H9 (cell line): ENCODE data around the gene SALL3. TPM values are rescaled to one million over a fixed set of nuclear protein-coding genes. Genes with fewer than 3 reads are reported as not detected.
A peak's percentile ranks its signal among the peaks of the same experiment; 100 is the strongest.

Source experiments
- DNase-seq: peaks from one replicate; pipeline ENCODE4 v3.0.0-alpha.2; 2017
- H2AFZ ChIP-seq: one replicate; pipeline ENCODE4 v1.6.1; 2013; ENCODE audit warnings: mild to moderate bottlenecking, low read length, control low read depth, moderate library complexity
- H2AK5ac ChIP-seq: 2 replicates; pipeline ENCODE4 v1.6.1; 2013; ENCODE audit warnings: low read length, control low read depth, mixed read lengths; ENCODE audit not compliant: insufficient read length
- H2BK120ac ChIP-seq: one replicate; pipeline ENCODE4 v1.6.1; 2013; ENCODE audit warnings: low read depth, mild to moderate bottlenecking, low read length, control low read depth, inconsistent platforms; ENCODE audit not compliant: poor library complexity, severe bottlenecking
- H2BK12ac ChIP-seq: 2 replicates; pipeline ENCODE4 v1.6.1; 2013; ENCODE audit warnings: low read length, control low read depth, mixed read lengths, low read depth; ENCODE audit not compliant: insufficient read length
- H2BK15ac ChIP-seq: 2 replicates; pipeline ENCODE4 v1.6.1; 2013; ENCODE audit warnings: low read depth, low read length, control low read depth
- H2BK20ac ChIP-seq: one replicate; pipeline ENCODE4 v1.6.1; 2013; ENCODE audit warnings: low read depth, mild to moderate bottlenecking, low read length, control low read depth, inconsistent platforms; ENCODE audit not compliant: poor library complexity, severe bottlenecking
- H2BK5ac ChIP-seq: 2 replicates; pipeline ENCODE4 v1.6.1; 2013; ENCODE audit warnings: low read length, control low read depth, mixed read lengths; ENCODE audit not compliant: insufficient read length
- H3K14ac ChIP-seq: 2 replicates; pipeline ENCODE4 v1.6.1; 2013; ENCODE audit warnings: low read length, control low read depth; ENCODE audit not compliant: insufficient read depth
- H3K18ac ChIP-seq: 2 replicates; pipeline ENCODE4 v1.6.1; 2013; ENCODE audit warnings: low read depth, mild to moderate bottlenecking, mixed read lengths, low read length, control low read depth; ENCODE audit not compliant: insufficient read length
- H3K23ac ChIP-seq: 2 replicates; pipeline ENCODE4 v1.6.1; 2013; ENCODE audit warnings: low read length, control low read depth, mixed read lengths, low read depth; ENCODE audit not compliant: insufficient read length
- H3K23me2 ChIP-seq: 2 replicates; pipeline ENCODE4 v1.6.1; 2013; ENCODE audit warnings: low read depth, mild to moderate bottlenecking, mixed read lengths, low read length, control low read depth; ENCODE audit not compliant: insufficient read length, poor library complexity, severe bottlenecking
- H3K27ac ChIP-seq: 2 replicates; pipeline ENCODE4 v1.5.1; 2013; ENCODE audit warnings: low read length, control low read depth, mixed read lengths, low read depth; ENCODE audit not compliant: insufficient read length
- H3K27me3 ChIP-seq: 2 replicates; pipeline ENCODE4 v1.6.1; 2013; ENCODE audit warnings: low read length, control low read depth, inconsistent platforms; ENCODE audit not compliant: insufficient read depth
- H3K4ac ChIP-seq: 2 replicates; pipeline ENCODE4 v1.6.1; 2013; ENCODE audit warnings: low read depth, mild to moderate bottlenecking, control low read depth, inconsistent platforms, low read length, moderate library complexity
- H3K4me1 ChIP-seq: 2 replicates; pipeline ENCODE4 v1.6.1; 2013; ENCODE audit warnings: low read length, control low read depth, inconsistent platforms; ENCODE audit not compliant: insufficient read depth
- H3K4me2 ChIP-seq: 2 replicates; pipeline ENCODE4 v1.6.1; 2013; ENCODE audit warnings: low read length, control low read depth, mixed read lengths; ENCODE audit not compliant: insufficient read length, insufficient read depth
- H3K56ac ChIP-seq: 2 replicates; pipeline ENCODE4 v1.6.1; 2013; ENCODE audit warnings: low read depth, mild to moderate bottlenecking, mixed read lengths, low read length, control low read depth; ENCODE audit not compliant: insufficient read length
- H3K79me1 ChIP-seq: 2 replicates; pipeline ENCODE4 v1.6.1; 2013; ENCODE audit warnings: low read depth, mild to moderate bottlenecking, moderate library complexity, low read length, control low read depth, inconsistent platforms; ENCODE audit not compliant: insufficient read depth, poor library complexity, severe bottlenecking
- H3K79me2 ChIP-seq: 2 replicates; pipeline ENCODE4 v1.6.1; 2013; ENCODE audit warnings: low read length, control low read depth, inconsistent platforms; ENCODE audit not compliant: insufficient read depth
- H3K9ac ChIP-seq: 2 replicates; pipeline ENCODE4 v1.6.1; 2013; ENCODE audit warnings: low read length, control low read depth, mixed read lengths; ENCODE audit not compliant: insufficient read length; ENCODE audit errors: extremely low read depth
- H3K9me3 ChIP-seq: one replicate; pipeline ENCODE4 v1.6.1; 2013; ENCODE audit warnings: low read depth, low read length, inconsistent platforms; ENCODE audit not compliant: control insufficient read depth
- H3T11ph ChIP-seq: one replicate; pipeline ENCODE4 v1.6.1; 2013; ENCODE audit warnings: mild to moderate bottlenecking, low read length, control low read depth, inconsistent platforms
- H4K20me1 ChIP-seq: one replicate; pipeline ENCODE4 v1.6.1; 2013; ENCODE audit not compliant: control insufficient read depth, insufficient read length, insufficient read depth
- H4K5ac ChIP-seq: 2 replicates; pipeline ENCODE4 v1.6.1; 2013; ENCODE audit warnings: low read depth, mild to moderate bottlenecking, mixed read lengths, low read length, control low read depth; ENCODE audit not compliant: insufficient read length
- H4K8ac ChIP-seq: replicated peaks from 2 replicates; pipeline ENCODE4 v1.6.1; 2013; ENCODE audit warnings: low read length, control low read depth, mixed read lengths, low read depth; ENCODE audit not compliant: insufficient read length
- H4K91ac ChIP-seq: 2 replicates; pipeline ENCODE4 v1.6.1; 2013; ENCODE audit warnings: low read depth, mild to moderate bottlenecking, moderate library complexity, mixed read lengths, low read length, control low read depth; ENCODE audit not compliant: insufficient read length
- H3K27ac Mint-ChIP-seq, 3 experiments: 2 replicates in 2 of 3; 3 replicates in 1 of 3; pipeline ENCODE4 v1.8.0; 2020 to 2021; ENCODE audit warnings: mixed read lengths in 3 of 3, mild to moderate bottlenecking in 1 of 3, moderate library complexity in 1 of 3
- H3K27me3 Mint-ChIP-seq: 2 replicates; pipeline ENCODE4 v1.8.0; 2021; ENCODE audit warnings: low read depth, mild to moderate bottlenecking, moderate library complexity, mixed read lengths
- H3K36me3 Mint-ChIP-seq, 3 experiments: 2 replicates in 2 of 3; 3 replicates in 1 of 3; pipeline ENCODE4 v1.8.0; 2020 to 2021; ENCODE audit warnings: low read depth in 3 of 3, mixed read lengths in 3 of 3; ENCODE audit not compliant: insufficient read depth in 1 of 3
- H3K4me1 Mint-ChIP-seq, 2 experiments: 2 replicates each; pipeline ENCODE4 v1.8.0; 2020; ENCODE audit warnings: mixed read lengths in 2 of 2
- H3K4me3 Mint-ChIP-seq, 2 experiments: 2 replicates in 1 of 2; 3 replicates in 1 of 2; pipeline ENCODE4 v1.8.0; 2020 to 2021; ENCODE audit warnings: mild to moderate bottlenecking in 2 of 2, mixed read lengths in 2 of 2, moderate library complexity in 1 of 2
- H3K9me3 Mint-ChIP-seq, 2 experiments: 2 replicates in 1 of 2; 3 replicates in 1 of 2; pipeline ENCODE4 v1.8.0; 2020; ENCODE audit warnings: mild to moderate bottlenecking in 2 of 2, mixed read lengths in 2 of 2, moderate library complexity in 1 of 2
- CTCF ChIP-seq: fragments of 200-600 bp; sonication (generic); conservative IDR thresholded peaks from 3 replicates; pipeline ENCODE4 v1.8.0; 2021; ENCODE audit warnings: antibody characterized with exemption, mild to moderate bottlenecking
- WGBS: extraction: QIAGEN DNeasy Blood & Tissue Kit; methylation state at CpG from one replicate; pipeline ENCODE4 v1.1.7; 2013; ENCODE audit warnings: missing lambda C conversion rate, low lambda C conversion rate, mixed read lengths; ENCODE audit not compliant: insufficient read length; ENCODE audit errors: extremely low coverage; 5-methylcytosine and 5-hydroxymethylcytosine counted together
- total RNA-seq: library from RNA; stranded (reverse); gene quantifications from 2 replicates; pipeline ENCODE4 v1.2.1, GENCODE V29; 2021

SALL3 gene
- total RNA-seq, 1 experiment from 2014 or later = 52.4 TPM

- H3K4me2 ChIP-seq = no peak overlapping the region
These were observed 13.5 kb upstream of the SALL3 start for GRCh38 chr18:78965917-78966792.

More at GRCh38 chr18:78965917-78966792, 13.5 kb upstream of the SALL3 start:
- H4K8ac ChIP-seq = no peak overlapping the region
- no peaks in the 10 kb centered on the region for H3K9me3 ChIP-seq
- no peak for TF ChIP-seq CTCF
- DNase-seq = peak; percentile 24
- no peak overlapping the region for H3K9ac ChIP-seq
- H3K27ac ChIP-seq = no peak overlapping the region
- no peaks in the 10 kb centered on the region for H4K20me1 ChIP-seq
- H2BK5ac ChIP-seq = no peak overlapping the region
- no peak overlapping the region for H4K91ac ChIP-seq
- Mint-ChIP-seq H3K27me3 (peaks cover 39% of the 10 kb centered on the region), H3K36me3 (peaks cover 3 to 15% (median 9%) of the 10 kb centered on the region in 3 experiments; a peak in 6 of 7 replicates), H3K4me3 (no peak overlapping the region), H3K4me1 (peaks cover 0 to 3% of the 10 kb centered on the region in 2 experiments; a peak in 1 of 4 replicates), H3K9me3 (peaks cover 18 to 19% of the 10 kb centered on the region in 2 experiments), H3K27ac (no peak overlapping the region)
- H2BK15ac ChIP-seq = no peak overlapping the region
- no peaks in the 10 kb centered on the region for H3K4me1 ChIP-seq
- H2BK120ac ChIP-seq = no peak overlapping the region
- no peak overlapping the region for H3K4ac ChIP-seq
- WGBS = no CpG with 5 or more reads among the region's 18 CpGs
- no peak overlapping the region for H2BK12ac ChIP-seq
- no peak overlapping the region for H4K5ac ChIP-seq
- H3K23me2 ChIP-seq = peaks cover 3% of the 10 kb centered on the region
- no peaks in the 10 kb centered on the region for H3K79me2 ChIP-seq
- H3K79me1 ChIP-seq = no peaks in the 10 kb centered on the region
- 0 out of 2 replicates have a peak overlapping the region, but pooled peaks have one; percentile 42 for H3K14ac ChIP-seq
- no peak overlapping the region for H2AFZ ChIP-seq
- no peak overlapping the region for H3K23ac ChIP-seq
- no peak overlapping the region for H2BK20ac ChIP-seq
- H3K56ac ChIP-seq = no peak overlapping the region
- H3K27me3 ChIP-seq = peaks cover 2% of the 10 kb centered on the region; the same call in 1 of the 2 replicates
- no peak overlapping the region for H2AK5ac ChIP-seq
- no peak overlapping the region for H3K18ac ChIP-seq
- H3T11ph ChIP-seq = no peak overlapping the region
